Renal cortical epithelial cell (primary cell): ENCODE data around the gene NR3C2. TPM values are rescaled to one million over a fixed set of nuclear protein-coding genes. Genes with fewer than 3 reads are reported as not detected.

Experiments used
- DNase-seq: peaks from one replicate; pipeline ENCODE4 v3.0.0-alpha.2; 2011; ENCODE audit warnings: low read depth
- total RNA-seq: library from RNA; depleted of rRNA; stranded (reverse); fragments of >200 nt; gene quantifications from 2 replicates; pipeline ENCODE4 v1.2.3, GENCODE V29; 2014

The NR3C2 gene
- total RNA-seq, 1 donor from 2014 or later, result 2.0 TPM

GRCh38 chr4:148312956-148313490 lies 129.2 kb downstream of the NR3C2 start:
- peak; percentile 20 for DNase-seq

DNA sequence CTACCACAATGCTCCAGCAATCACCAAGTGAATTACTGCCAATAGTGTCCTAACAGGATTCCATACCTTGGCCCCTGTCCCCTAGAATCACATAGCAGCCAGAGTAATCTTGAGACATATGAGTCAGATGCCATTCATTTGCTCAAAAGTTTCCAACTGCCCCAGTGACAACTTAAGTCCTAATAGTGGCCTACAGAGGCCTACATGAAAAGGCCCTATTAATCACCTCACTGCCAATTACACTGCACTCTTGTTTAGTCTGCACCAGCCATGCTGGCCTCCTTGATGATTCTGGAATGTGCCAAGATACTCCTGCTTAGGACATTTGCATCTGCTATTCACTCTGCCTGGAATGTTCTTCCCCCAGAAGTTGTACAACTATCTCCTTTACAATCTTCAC lies 130.7 kb downstream of the NR3C2 start:
- DNase-seq, result peak; percentile 47

- no peak for DNase-seq
Measured at GRCh38 chr4:148310756-148311155, 131.5 kb downstream of the NR3C2 start.

- no peak for DNase-seq
Measured at GRCh38 chr4:148305751-148306150, 136.5 kb downstream of the NR3C2 start.

- no peak for DNase-seq
Measured at GRCh38 chr4:148302416-148302815, 139.8 kb downstream of the NR3C2 start.

GRCh38 chr4:148300877-148301276 lies 141.3 kb downstream of the NR3C2 start:
- DNase-seq, result no peak

DNA sequence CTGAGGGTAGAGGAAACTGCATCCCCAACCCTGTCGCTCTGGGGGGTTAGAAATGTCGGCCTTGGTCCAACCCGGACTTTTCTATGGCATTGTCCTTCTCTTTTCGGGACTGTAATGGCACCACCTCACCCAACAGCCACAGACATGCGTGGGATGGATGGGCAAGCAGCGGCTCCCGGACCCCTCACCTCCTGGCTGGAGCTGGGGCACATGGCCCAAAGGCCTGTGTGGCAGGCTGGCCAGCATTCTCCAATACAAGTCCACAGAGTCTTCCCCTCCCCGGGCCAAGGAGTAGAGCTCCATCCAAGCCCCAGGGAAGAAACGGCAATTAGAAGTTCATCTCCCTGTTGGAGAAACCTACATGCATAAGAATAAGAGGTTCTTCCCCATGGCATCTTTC lies 142.9 kb downstream of the NR3C2 start:
- DNase-seq, result no peak

DNA sequence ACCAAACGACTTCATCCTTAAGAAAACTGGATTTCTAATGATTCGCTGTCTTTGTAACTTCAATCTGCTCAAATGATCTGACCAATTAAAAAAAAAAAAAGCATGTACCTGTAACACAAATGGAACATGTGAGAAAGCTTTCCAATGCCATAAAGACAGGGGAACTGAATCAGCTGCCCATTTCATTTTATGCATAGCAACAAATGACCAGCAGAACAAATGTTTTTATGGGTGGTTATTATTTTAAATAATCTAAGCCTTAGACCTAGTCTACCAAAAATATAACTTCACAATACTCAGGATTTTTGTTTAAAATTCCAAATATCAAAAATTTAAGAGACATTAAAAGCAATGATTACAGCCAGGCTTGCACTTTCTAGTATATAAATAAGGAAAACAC lies 145.7 kb downstream of the NR3C2 start:
- DNase-seq, result no peak

- no peak for DNase-seq
Measured at GRCh38 chr4:148295642-148296041, 146.6 kb downstream of the NR3C2 start.

- DNase-seq, result peak; percentile 14
Measured at GRCh38 chr4:148293571-148293970, 148.6 kb downstream of the NR3C2 start.

GRCh38 chr4:148292686-148293085 lies 149.5 kb downstream of the NR3C2 start:
- peak; percentile 91 for DNase-seq

DNA sequence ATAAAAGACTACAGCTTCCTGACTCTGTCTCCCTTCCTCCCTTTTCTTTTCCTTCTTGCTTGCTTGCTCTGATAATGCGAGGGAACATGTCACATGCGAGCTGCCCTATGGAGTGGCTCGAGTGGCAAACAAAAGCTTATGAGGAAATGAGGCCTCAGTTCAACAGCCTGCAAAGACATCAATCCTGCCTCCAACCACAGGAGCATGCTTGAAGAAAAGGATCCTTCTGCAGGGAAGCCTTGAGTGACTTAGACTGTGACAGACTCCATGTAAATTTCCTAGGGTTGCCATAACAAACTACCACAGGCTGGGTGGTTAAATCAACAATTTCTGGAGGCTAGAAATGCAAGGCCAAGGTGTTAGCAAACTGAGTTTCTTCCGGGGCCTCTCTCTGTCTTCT lies 152.5 kb downstream of the NR3C2 start:
- DNase-seq, result peak; percentile 53

- no peak for DNase-seq
Measured at GRCh38 chr4:148288448-148288847, 153.8 kb downstream of the NR3C2 start.

DNA sequence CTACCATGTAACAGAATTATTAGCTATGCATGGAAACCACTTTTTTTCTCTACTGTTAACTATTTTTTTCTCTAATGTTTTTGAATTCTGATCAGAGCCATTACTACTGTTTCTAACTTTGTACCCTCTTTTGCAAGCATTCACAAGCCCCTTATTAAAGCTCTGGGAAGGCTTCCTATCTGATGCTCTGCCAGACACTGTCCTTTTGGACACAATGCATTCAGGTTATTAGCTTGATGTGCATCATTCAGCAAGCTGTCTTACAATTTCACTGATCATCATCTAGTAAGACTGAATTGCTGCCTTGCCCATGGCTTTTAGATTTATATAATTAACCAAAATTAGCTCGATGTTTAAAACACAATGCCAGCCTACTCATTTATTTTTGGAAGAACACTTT lies 155.1 kb downstream of the NR3C2 start:
- DNase-seq, result no peak

- DNase-seq, result no peak
Measured at GRCh38 chr4:148286012-148286411, 156.2 kb downstream of the NR3C2 start.

DNA sequence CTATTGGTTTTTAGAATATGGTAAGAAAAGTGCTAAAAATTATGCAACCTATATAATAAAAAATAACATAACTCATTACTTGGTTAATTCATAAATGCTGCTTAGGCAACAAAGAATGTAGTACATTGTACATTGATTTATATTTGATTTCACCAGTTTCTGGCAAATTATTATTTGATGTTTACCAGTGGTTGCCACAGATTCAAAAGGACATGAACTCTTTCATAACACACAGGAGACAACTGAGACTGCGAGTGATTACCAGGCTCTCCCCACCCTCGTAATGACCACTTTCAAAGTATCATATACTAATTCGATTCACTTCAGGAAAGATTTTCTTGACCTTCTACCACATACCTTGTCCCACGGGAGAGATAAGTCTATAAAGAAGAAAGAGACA lies 158.5 kb downstream of the NR3C2 start:
- no peak for DNase-seq

DNA sequence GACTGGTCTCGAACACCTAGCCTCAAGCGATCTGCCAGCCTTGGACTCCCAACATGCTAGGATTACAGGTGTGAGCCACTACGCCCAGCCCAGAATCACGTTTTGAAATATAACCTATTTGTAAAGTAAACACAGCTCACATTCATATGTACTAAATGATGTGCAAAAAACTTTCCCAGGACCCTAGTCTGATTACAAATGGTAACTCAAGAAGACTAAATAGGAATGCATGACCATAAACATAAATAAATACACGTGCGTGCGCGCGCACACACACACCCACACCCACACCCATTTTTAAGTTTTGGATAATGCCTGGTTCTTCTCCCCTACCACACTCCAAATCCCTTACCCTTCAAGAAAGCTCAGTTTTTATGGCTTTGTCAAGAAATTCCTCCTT lies 163.9 kb downstream of the NR3C2 start:
- no peak for DNase-seq

DNA sequence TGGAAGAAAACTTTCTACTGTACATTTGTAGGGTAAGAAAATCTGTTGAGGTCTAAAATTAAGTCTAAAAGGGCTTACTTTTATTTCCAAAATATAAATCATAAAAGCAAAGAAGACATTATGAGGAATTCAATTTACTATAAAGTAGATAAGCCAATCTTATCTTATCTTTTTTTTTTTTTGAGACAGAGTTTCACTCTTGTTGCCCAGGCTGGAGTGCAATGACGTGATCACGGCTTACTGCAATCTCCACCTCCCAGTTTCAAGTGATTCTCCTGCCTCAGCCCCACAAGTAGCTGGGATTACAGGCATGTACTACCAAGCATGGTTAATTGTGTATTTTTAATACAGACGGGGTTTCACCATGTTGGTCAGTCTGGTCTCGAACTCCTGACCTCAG lies 166.9 kb downstream of the NR3C2 start:
- DNase-seq, result no peak

- no peak for DNase-seq
Measured at GRCh38 chr4:148273501-148273986, 168.7 kb downstream of the NR3C2 start.

DNA sequence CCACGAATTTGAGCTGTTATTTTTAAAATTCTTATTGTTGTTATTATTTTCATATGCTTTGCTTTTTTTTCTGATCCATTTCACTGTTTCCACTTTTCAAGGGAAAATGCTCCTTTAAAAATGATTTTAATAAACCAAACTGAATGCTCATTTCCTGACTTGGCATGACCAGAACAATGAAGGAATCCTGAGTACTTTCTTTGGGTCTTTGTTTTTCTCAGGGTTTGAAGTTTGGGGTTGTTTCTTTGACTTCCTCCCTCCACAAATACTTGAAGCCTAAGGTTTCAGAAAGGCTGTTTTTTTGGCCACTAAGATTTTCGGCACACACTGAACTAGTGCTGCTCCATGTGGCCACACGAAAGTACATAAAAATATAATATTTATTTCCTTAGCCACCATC lies 171.0 kb downstream of the NR3C2 start:
- no peak for DNase-seq

DNA sequence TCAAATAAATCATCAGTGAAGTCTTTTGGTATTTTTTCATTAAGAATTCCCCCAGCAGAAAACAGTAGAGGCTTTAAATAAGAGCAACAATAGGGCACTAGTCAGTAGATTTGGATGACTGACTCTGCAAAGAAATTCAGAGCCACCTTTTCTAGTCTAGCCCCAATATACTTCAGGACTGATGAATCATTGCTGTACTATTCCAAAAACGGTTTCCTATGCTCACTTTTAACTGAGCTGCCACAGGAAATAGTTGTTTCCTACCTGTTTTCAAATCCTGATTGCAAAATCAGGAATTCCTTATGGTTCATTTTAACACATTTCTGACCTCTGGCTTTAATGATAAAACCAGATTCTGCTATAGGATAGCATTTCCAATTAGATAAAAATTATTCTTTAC lies 171.6 kb downstream of the NR3C2 start:
- peak; percentile 94 for DNase-seq

GRCh38 chr4:148268835-148269234 lies 173.4 kb downstream of the NR3C2 start:
- DNase-seq, result no peak

GRCh38 chr4:148266921-148267320 lies 175.3 kb downstream of the NR3C2 start:
- DNase-seq, result no peak

GRCh38 chr4:148266240-148266639 lies 176.0 kb downstream of the NR3C2 start:
- DNase-seq, result no peak
